Caco-2 (cell line): ENCODE results near the gene ACIN1. TPM values are rescaled to one million over a fixed set of nuclear protein-coding genes. Genes with fewer than 3 reads are reported as not detected.

ENCODE experiments used
- BruUV-seq: library from RNA; stranded (reverse); fragments of 400-500 nt; replicated peaks from 2 replicates; lab custom pipeline; 2021; lab: Mats Ljungman, UMichigan
- CTCF ChIA-PET: fragments of 300-600 bp; sonication (Branson Sonifier 250); formaldehyde crosslinking; loops from one replicate; lab custom pipeline; 2022; ENCODE audit warnings: antibody characterized with exemption; lab: Charles Lee
- POLR2A ChIA-PET: fragments of 300-600 bp; sonication (Branson Sonifier 250); formaldehyde crosslinking; loops from one replicate; lab custom pipeline; 2022; ENCODE audit warnings: antibody characterized with exemption; lab: Charles Lee
- DNase-seq, 2 experiments: peaks; one replicate each; pipeline versions ENCODE4 v3.0.0 to v3.0.0-alpha.2; 2020 to 2022
- H3K27me3 ChIP-seq: replicated peaks from 2 replicates; pipeline ENCODE4 v1.6.0; 2011; ENCODE audit warnings: low read length; ENCODE audit not compliant: control insufficient read depth, insufficient read depth
- H3K36me3 ChIP-seq: 2 replicates; pipeline ENCODE4 v1.5.1; 2011; ENCODE audit warnings: low read length; ENCODE audit not compliant: control insufficient read depth, insufficient read depth
- H3K4me1 ChIP-seq: fragments of 250-450 bp; sonication (Bioruptor Pico); 2 replicates; pipeline ENCODE4 v1.5.1; 2020; ENCODE audit warnings: mild to moderate bottlenecking
- H3K4me3 ChIP-seq: 2 replicates; pipeline ENCODE4 v1.5.1; 2011; ENCODE audit warnings: low read depth, mild to moderate bottlenecking, control low read depth, low read length
- H3K9me3 ChIP-seq: fragments of 250-450 bp; sonication (Bioruptor Pico); 2 replicates; pipeline ENCODE4 v1.5.1; 2020; ENCODE audit warnings: mild to moderate bottlenecking, moderate library complexity
- H3K27ac Mint-ChIP-seq: one replicate; pipeline ENCODE4 v1.8.0; 2022; ENCODE audit warnings: mixed read lengths; ENCODE audit not compliant: unreplicated experiment
- H3K27me3 Mint-ChIP-seq: one replicate; pipeline ENCODE4 v1.8.0; 2022; ENCODE audit warnings: mixed read lengths; ENCODE audit not compliant: insufficient read depth, unreplicated experiment
- H3K36me3 Mint-ChIP-seq: one replicate; pipeline ENCODE4 v1.8.0; 2022; ENCODE audit warnings: mild to moderate bottlenecking, mixed read lengths; ENCODE audit not compliant: insufficient read depth, unreplicated experiment
- H3K4me1 Mint-ChIP-seq: one replicate; pipeline ENCODE4 v1.8.0; 2022; ENCODE audit warnings: low read depth, mixed read lengths; ENCODE audit not compliant: unreplicated experiment
- H3K4me3 Mint-ChIP-seq: one replicate; pipeline ENCODE4 v1.8.0; 2022; ENCODE audit warnings: mild to moderate bottlenecking, moderate library complexity, mixed read lengths; ENCODE audit not compliant: unreplicated experiment
- H3K9me3 Mint-ChIP-seq: one replicate; pipeline ENCODE4 v1.8.0; 2022; ENCODE audit warnings: mixed read lengths; ENCODE audit not compliant: unreplicated experiment
- CTCF ChIP-seq, 2 experiments: fragments of 200-600 bp in 1 of 2; IDR thresholded peaks; 1 replicate in 1 of 2; 2 replicates in 1 of 2; pipeline versions ENCODE4 v1.5.1 to v1.8.0; 2011 to 2022; ENCODE audit warnings: antibody characterized with exemption in 1 of 2, control low read depth in 1 of 2, inconsistent platforms in 1 of 2, low read depth in 1 of 2, low read length in 1 of 2, mild to moderate bottlenecking in 1 of 2, moderate library complexity in 1 of 2; ENCODE audit not compliant: insufficient read depth in 1 of 2, severe bottlenecking in 1 of 2, unreplicated experiment in 1 of 2
- intact Hi-C: fragments of 100-400 bp; cut with micrococcal nuclease; formaldehyde crosslinking; loops from one replicate; pipeline ENCODE4 v1.10.0; 2022; ENCODE audit not compliant: unreplicated experiment
- total RNA-seq: library from RNA; stranded (reverse); gene quantifications from 2 replicates; pipeline ENCODE4 v1.2.3, GENCODE V29; 2022

ACIN1 gene
- total RNA-seq, 1 experiment from 2014 or later = 193 TPM

- Histone ChIP-seq H3K4me1 (no peaks in the 10 kb centered on the region), H3K4me3 (no peak overlapping the region), H3K9me3 (no peaks in the 10 kb centered on the region), H3K36me3 (no peaks in the 10 kb centered on the region), H3K27me3 (no peaks in the 10 kb centered on the region)
- ChIA-PET POLR2A (no interaction called here), CTCF (interaction anchor here (0.9 to 4.1 kb wide), 5 partner anchors 8 to 92 kb away, joined by 3 to 176 read pairs (median 6); partner anchors contain the start of gene SLC7A8)
- H3K27ac Mint-ChIP-seq = no peak overlapping the region
- intact Hi-C loops = loop anchor here (1.0 to 5.0 kb wide), 3 partner anchors 64 to 183 kb away; partner anchors contain the start of genes PPP1R3E and SLC7A8
- no peak for DNase-seq
- no TSS peak for BruUV-seq
- TF ChIP-seq CTCF (IDR thresholded peaks at IDR 0.05; ENCODE audit: insufficient read depth in 1 of 2, low read depth in 1 of 2, low read length in 1 of 2, severe bottlenecking in 1 of 2, unreplicated experiment in 1 of 2) = no peak
- H3K4me3 Mint-ChIP-seq = no peak overlapping the region
- H3K36me3 Mint-ChIP-seq = peaks cover 6% of the 10 kb centered on the region
- peaks cover 7% of the 10 kb centered on the region for H3K4me1 Mint-ChIP-seq
- no peaks in the 10 kb centered on the region for H3K9me3 Mint-ChIP-seq
- no peaks in the 10 kb centered on the region for H3K27me3 Mint-ChIP-seq
Observed at GRCh38 chr14:23119363-23120327, 24.7 kb upstream of the ACIN1 start.

- intact Hi-C loops = no loop called here
- ChIA-PET CTCF (interaction anchor here (2.7 to 4.1 kb wide), 2 partner anchors 50 to 67 kb away, joined by 20 to 176 read pairs; partner anchors contain the start of gene SLC7A8), POLR2A (no interaction called here)
- Mint-ChIP-seq H3K9me3 (no peaks in the 10 kb centered on the region), H3K4me3 (no peak within 1 kb of the TSS), H3K27ac (no peak within 1 kb of the TSS), H3K4me1 (peaks cover 7% of the 10 kb centered on the region), H3K36me3 (peaks cover 6% of the 10 kb centered on the region), H3K27me3 (no peaks in the 10 kb centered on the region)
- Histone ChIP-seq H3K36me3 (no peaks in the 10 kb centered on the region), H3K4me3 (no peak within 1 kb of the TSS), H3K9me3 (no peaks in the 10 kb centered on the region), H3K4me1 (no peaks in the 10 kb centered on the region), H3K27me3 (no peaks in the 10 kb centered on the region)
- DNase-seq = no peak
- TF ChIP-seq CTCF (IDR thresholded peaks at IDR 0.05; ENCODE audit: insufficient read depth in 1 of 2, low read depth in 1 of 2, low read length in 1 of 2, severe bottlenecking in 1 of 2, unreplicated experiment in 1 of 2) = no peak
- BruUV-seq = no TSS peak
Observed at GRCh38 chr14:23118506-23119362, 23.8 kb upstream of the ACIN1 start, which contains the start of gene CEBPE. CEBPE (minus strand) TSS chr14:23119255; CDS start chr14:23119091, 164 bp downstream.
